Measurements from ENCODE around the gene KRT84. TPM values are rescaled to one million over a fixed set of nuclear protein-coding genes. Genes with fewer than 3 reads are reported as not detected.

Gene KRT84
- total RNA-seq, 1 experiment from 2014 or later: 0.15 TPM

DNA sequence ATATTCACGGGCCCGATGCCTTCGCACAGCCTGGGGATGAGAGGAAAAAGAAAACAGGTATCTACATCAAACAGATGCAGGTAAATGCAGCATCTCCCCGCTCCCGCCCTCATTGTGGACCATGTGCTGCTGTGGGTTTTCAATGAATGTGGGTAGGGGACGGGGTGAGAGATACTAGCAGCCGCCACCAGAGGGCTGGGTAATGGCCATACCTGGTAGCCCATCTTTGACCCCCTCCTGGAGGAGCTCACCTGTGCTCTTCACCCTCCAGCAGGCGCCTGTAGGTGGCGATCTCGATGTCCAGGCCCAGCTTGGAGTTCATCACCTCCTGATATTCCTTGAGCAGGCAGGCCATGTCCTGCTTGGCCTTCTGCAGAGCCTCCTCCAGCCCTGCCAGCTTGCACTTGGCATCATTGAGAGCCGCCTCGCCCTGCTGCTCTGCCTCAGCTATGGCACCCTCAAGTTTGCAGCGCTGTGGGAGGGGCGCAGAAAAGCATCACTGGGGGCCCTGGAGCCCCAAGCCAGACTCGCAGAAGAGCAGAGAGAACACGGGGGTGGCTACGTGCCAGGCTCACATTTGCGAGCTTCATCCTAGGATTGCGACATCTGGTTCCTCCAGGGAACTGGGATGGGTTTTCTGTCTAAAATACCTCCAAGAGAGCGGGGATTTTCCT, 10.4 kb upstream of the KRT84 start:
- DNase-seq: peak; percentile 78
- POLR2A ChIA-PET (ENCODE audit: unreplicated experiment): no interaction called here
- no peaks in the 10 kb centered on the region for H3K9me3 ChIP-seq (ENCODE audit: low read length)
- H3K9me2 ChIP-seq (replicated peaks; ENCODE audit: low read length): no peaks in the 10 kb centered on the region
- CTCF ChIA-PET: interaction anchor here (0.5 to 1.1 kb wide), 6 partner anchors 45 to 478 kb away, joined by 3 to 7 read pairs (median 4); partner anchors contain the start of gene KRT6C
- H3K36me3 ChIP-seq (ENCODE audit: low read depth, low read length): no peaks in the 10 kb centered on the region
- H4K20me1 ChIP-seq (ENCODE audit: low read length): no peaks in the 10 kb centered on the region
- H3K79me2 ChIP-seq (ENCODE audit: low read length): no peaks in the 10 kb centered on the region
- BruUV-seq (replicated peaks): no TSS peak
- no peak overlapping the region for H3K9ac ChIP-seq (ENCODE audit: low read length)
- H2AFZ ChIP-seq (ENCODE audit: low read length): no peak overlapping the region
- intact Hi-C loops (cut with micrococcal nuclease): loop anchor here (10.0 kb wide), 1 partner anchor 59 kb away; the partner anchor contains the start of gene KRT6B
- TF ChIP-seq, protein P1, sequence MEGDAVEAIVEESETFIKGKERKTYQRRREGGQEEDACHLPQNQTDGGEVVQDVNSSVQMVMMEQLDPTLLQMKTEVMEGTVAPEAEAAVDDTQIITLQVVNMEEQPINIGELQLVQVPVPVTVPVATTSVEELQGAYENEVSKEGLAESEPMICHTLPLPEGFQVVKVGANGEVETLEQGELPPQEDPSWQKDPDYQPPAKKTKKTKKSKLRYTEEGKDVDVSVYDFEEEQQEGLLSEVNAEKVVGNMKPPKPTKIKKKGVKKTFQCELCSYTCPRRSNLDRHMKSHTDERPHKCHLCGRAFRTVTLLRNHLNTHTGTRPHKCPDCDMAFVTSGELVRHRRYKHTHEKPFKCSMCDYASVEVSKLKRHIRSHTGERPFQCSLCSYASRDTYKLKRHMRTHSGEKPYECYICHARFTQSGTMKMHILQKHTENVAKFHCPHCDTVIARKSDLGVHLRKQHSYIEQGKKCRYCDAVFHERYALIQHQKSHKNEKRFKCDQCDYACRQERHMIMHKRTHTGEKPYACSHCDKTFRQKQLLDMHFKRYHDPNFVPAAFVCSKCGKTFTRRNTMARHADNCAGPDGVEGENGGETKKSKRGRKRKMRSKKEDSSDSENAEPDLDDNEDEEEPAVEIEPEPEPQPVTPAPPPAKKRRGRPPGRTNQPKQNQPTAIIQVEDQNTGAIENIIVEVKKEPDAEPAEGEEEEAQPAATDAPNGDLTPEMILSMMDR (conservative IDR thresholded peaks at IDR 0.05; ENCODE audit: low read depth, low read length): peak; percentile 82
- TF ChIP-seq EZH2phosphoT487 (IDR thresholded peaks at IDR 0.05; ENCODE audit: borderline replicate concordance, low read length) (no peak), EZH2 (IDR thresholded peaks at IDR 0.05; ENCODE audit: low read length, unreplicated experiment) (no peak)
- H3K4me3 ChIP-seq (ENCODE audit: low read length): no peak overlapping the region
- no peak overlapping the region for H3K4me2 ChIP-seq (ENCODE audit: low read length)
- ATAC-seq: peak; percentile 59
- no peaks in the 10 kb centered on the region for H3F3A ChIP-seq (ENCODE audit: low read length, unreplicated experiment)
- 0 out of 2 replicates have a peak, but pooled peaks cover 4% of the 10 kb centered on the region for H3K4me1 ChIP-seq (ENCODE audit: insufficient read depth, low read length)
- H3K27ac ChIP-seq (ENCODE audit: low read length): no peak overlapping the region
- H3K27me3 ChIP-seq (ENCODE audit: low read length): no peaks in the 10 kb centered on the region

- ATAC-seq (no peak), DNase-seq (no peak)
- POLR2A ChIA-PET (ENCODE audit: unreplicated experiment): no interaction called here
- CTCF ChIA-PET: no interaction called here
- no TSS peak for BruUV-seq (replicated peaks)
- H3K9ac ChIP-seq (ENCODE audit: low read length): no peak overlapping the region
- no peaks in the 10 kb centered on the region for H3K36me3 ChIP-seq (ENCODE audit: low read depth, low read length)
- intact Hi-C loops (cut with micrococcal nuclease): loop anchor here (5.0 to 10.0 kb wide), 2 partner anchors 60 to 487 kb away; partner anchors contain the start of gene KRT6B
- no peaks in the 10 kb centered on the region for H3K9me2 ChIP-seq (replicated peaks; ENCODE audit: low read length)
- H3K9me3 ChIP-seq (ENCODE audit: low read length): no peaks in the 10 kb centered on the region
- no peaks in the 10 kb centered on the region for H3K27me3 ChIP-seq (ENCODE audit: low read length)
- H3K4me1 ChIP-seq (ENCODE audit: insufficient read depth, low read length): 0 out of 2 replicates have a peak, but pooled peaks cover 4% of the 10 kb centered on the region
- no peak for TF ChIP-seq EZH2 (IDR thresholded peaks at IDR 0.05; ENCODE audit: low read length, unreplicated experiment)
- no peak for TF ChIP-seq EZH2phosphoT487 (IDR thresholded peaks at IDR 0.05; ENCODE audit: borderline replicate concordance, low read length)
- H3K79me2 ChIP-seq (ENCODE audit: low read length): no peaks in the 10 kb centered on the region
- no peaks in the 10 kb centered on the region for H4K20me1 ChIP-seq (ENCODE audit: low read length)
- H3K27ac ChIP-seq (ENCODE audit: low read length): no peak overlapping the region
- no peak overlapping the region for H3K4me2 ChIP-seq (ENCODE audit: low read length)
- H3K4me3 ChIP-seq (ENCODE audit: low read length): no peak overlapping the region
- H2AFZ ChIP-seq (ENCODE audit: low read length): no peak overlapping the region
- no peaks in the 10 kb centered on the region for H3F3A ChIP-seq (ENCODE audit: low read length, unreplicated experiment)
These were observed 9.5 kb upstream of the KRT84 start for GRCh38 chr12:52394836-52395405.

GRCh38 chr12:52392465-52393007, 7.1 kb upstream of the KRT84 start:
- CTCF ChIA-PET: no interaction called here
- no peaks in the 10 kb centered on the region for H3K36me3 ChIP-seq (ENCODE audit: low read depth, low read length)
- no peaks in the 10 kb centered on the region for H3K9me2 ChIP-seq (replicated peaks; ENCODE audit: low read length)
- POLR2A ChIA-PET (ENCODE audit: unreplicated experiment): no interaction called here
- H3K9ac ChIP-seq (ENCODE audit: low read length): no peak overlapping the region
- no peaks in the 10 kb centered on the region for H3F3A ChIP-seq (ENCODE audit: low read length, unreplicated experiment)
- intact Hi-C loops (cut with micrococcal nuclease): loop anchor here (5.0 to 10.0 kb wide), 2 partner anchors 62 to 490 kb away; partner anchors contain the start of gene KRT6B
- DNase-seq (no peak), ATAC-seq (no peak)
- H3K79me2 ChIP-seq (ENCODE audit: low read length): no peaks in the 10 kb centered on the region
- BruUV-seq (replicated peaks): no TSS peak
- no peaks in the 10 kb centered on the region for H4K20me1 ChIP-seq (ENCODE audit: low read length)
- H3K4me1 ChIP-seq (ENCODE audit: insufficient read depth, low read length): 0 out of 2 replicates have a peak, but pooled peaks cover 4% of the 10 kb centered on the region
- H3K4me3 ChIP-seq (ENCODE audit: low read length): no peak overlapping the region
- no peaks in the 10 kb centered on the region for H3K27me3 ChIP-seq (ENCODE audit: low read length)
- no peak for TF ChIP-seq EZH2 (IDR thresholded peaks at IDR 0.05; ENCODE audit: low read length, unreplicated experiment)
- no peak for TF ChIP-seq EZH2phosphoT487 (IDR thresholded peaks at IDR 0.05; ENCODE audit: borderline replicate concordance, low read length)
- TF ChIP-seq, protein P1 (conservative IDR thresholded peaks at IDR 0.05; ENCODE audit: low read depth, low read length): no peak
- no peak overlapping the region for H3K27ac ChIP-seq (ENCODE audit: low read length)
- H2AFZ ChIP-seq (ENCODE audit: low read length): no peak overlapping the region
- no peak overlapping the region for H3K4me2 ChIP-seq (ENCODE audit: low read length)
- no peaks in the 10 kb centered on the region for H3K9me3 ChIP-seq (ENCODE audit: low read length)

All from PC-3 (cell line).